Neural cell (in vitro differentiated cells): ENCODE results near the gene PLCL2. TPM values are rescaled to one million over a fixed set of nuclear protein-coding genes. Genes with fewer than 3 reads are reported as not detected.

Source experiments
- H2AFZ ChIP-seq: fragments of 200-600, 300-800 bp; sonication (generic), shearing (Covaris generic); 2 replicates; pipeline ENCODE4 v1.6.0; 2014; ENCODE audit warnings: low read depth, mild to moderate bottlenecking, antibody characterized with exemption, low read length, moderate library complexity
- H3F3A ChIP-seq: fragments of 200-600 bp; shearing (Covaris generic); 2 replicates; pipeline ENCODE4 v1.6.1; 2016; ENCODE audit warnings: mild to moderate bottlenecking, moderate library complexity, mixed read lengths, antibody characterized with exemption, low read length; ENCODE audit not compliant: insufficient read depth, poor library complexity, severe bottlenecking
- H3K27ac ChIP-seq: fragments of 200-600, 300-800 bp; sonication (generic), shearing (Covaris generic); 2 replicates; pipeline ENCODE4 v1.5.1; 2014; ENCODE audit warnings: mild to moderate bottlenecking, low read length, moderate library complexity
- H3K27me3 ChIP-seq: fragments of 300-800, 200-600 bp; sonication (generic), shearing (Covaris generic); 2 replicates; pipeline ENCODE4 v1.6.0; 2014; ENCODE audit warnings: mild to moderate bottlenecking, low read depth, low read length, moderate library complexity; ENCODE audit not compliant: insufficient read depth
- H3K36me3 ChIP-seq: fragments of 300-800, 200-600 bp; sonication (generic), shearing (Covaris generic); 2 replicates; pipeline ENCODE4 v1.5.1; 2014; ENCODE audit warnings: mild to moderate bottlenecking, antibody characterized with exemption, low read length, moderate library complexity; ENCODE audit not compliant: insufficient read depth
- H3K4me2 ChIP-seq: fragments of 300-800, 200-600 bp; sonication (generic), shearing (Covaris generic); 2 replicates; pipeline ENCODE4 v1.6.0; 2014; ENCODE audit warnings: mild to moderate bottlenecking, low read length
- H3K4me3 ChIP-seq: fragments of 300-800, 200-600 bp; sonication (generic), shearing (Covaris generic); 2 replicates; pipeline ENCODE4 v1.5.1; 2014; ENCODE audit warnings: mild to moderate bottlenecking, low read length, moderate library complexity
- H3K79me2 ChIP-seq: fragments of 200-600 bp; shearing (Covaris generic); replicated peaks from 2 replicates; pipeline ENCODE4 v1.6.0; 2014; ENCODE audit warnings: mild to moderate bottlenecking, low read length, moderate library complexity; ENCODE audit not compliant: insufficient read depth
- H3K9ac ChIP-seq: fragments of 300-800, 200-600 bp; sonication (generic), shearing (Covaris generic); 2 replicates; pipeline ENCODE4 v1.6.1; 2016; ENCODE audit warnings: mild to moderate bottlenecking, low read length, mixed read lengths
- H3K9me2 ChIP-seq: fragments of 200-600 bp; shearing (Covaris generic); 2 replicates; pipeline ENCODE4 v1.6.1; 2016; ENCODE audit warnings: mild to moderate bottlenecking, low read length, mixed read lengths; ENCODE audit not compliant: insufficient read depth
- H3K9me3 ChIP-seq: fragments of 200-600, 300-800 bp; sonication (generic), shearing (Covaris generic); 2 replicates; pipeline ENCODE4 v1.6.1; 2016; ENCODE audit warnings: mild to moderate bottlenecking, mixed run types, low read length, moderate library complexity, mixed read lengths
- H4K20me1 ChIP-seq: fragments of 200-600 bp; shearing (Covaris generic); 2 replicates; pipeline ENCODE4 v1.6.1; 2016; ENCODE audit warnings: mild to moderate bottlenecking, mixed run types; ENCODE audit not compliant: insufficient read depth
- CTCF ChIP-seq: fragments of 450-650 bp; IDR thresholded peaks from 2 replicates; pipeline ENCODE4 v1.5.1; 2014; ENCODE audit warnings: antibody characterized with exemption, mild to moderate bottlenecking, moderate library complexity; ENCODE audit not compliant: poor library complexity, severe bottlenecking
- EP300 ChIP-seq: fragments of 450-650 bp; conservative IDR thresholded peaks from 2 replicates; pipeline ENCODE4 v1.6.1; 2014; ENCODE audit warnings: antibody characterized with exemption, mild to moderate bottlenecking, moderate library complexity; ENCODE audit not compliant: poor library complexity, severe bottlenecking
- EZH2 ChIP-seq: fragments of 200-600, 300-800 bp; shearing (Covaris generic), sonication (generic); IDR thresholded peaks from 2 replicates; pipeline ENCODE4 v1.6.1; 2014; ENCODE audit warnings: antibody characterized with exemption, low read length, borderline replicate concordance, mild to moderate bottlenecking; ENCODE audit not compliant: insufficient read depth, poor library complexity, severe bottlenecking
- MXI1 ChIP-seq: fragments of 450-650 bp; conservative IDR thresholded peaks from 2 replicates; pipeline ENCODE4 v1.6.1; 2014; ENCODE audit warnings: antibody characterized with exemption, mild to moderate bottlenecking; ENCODE audit not compliant: poor library complexity, severe bottlenecking
- POLR2AphosphoS5 ChIP-seq: IDR thresholded peaks from 2 replicates; pipeline ENCODE4 v1.6.1; 2012
- RAD21 ChIP-seq: fragments of 450-650 bp; conservative IDR thresholded peaks from 2 replicates; pipeline ENCODE4 v1.6.1; 2014; ENCODE audit warnings: antibody characterized with exemption, mild to moderate bottlenecking, moderate library complexity
- REST ChIP-seq: IDR thresholded peaks from 2 replicates; pipeline ENCODE4 v1.6.1; 2012; ENCODE audit warnings: borderline replicate concordance
- SMC3 ChIP-seq: fragments of 450-650 bp; conservative IDR thresholded peaks from 2 replicates; pipeline ENCODE4 v1.6.1; 2014; ENCODE audit warnings: antibody characterized with exemption, mild to moderate bottlenecking, moderate library complexity; ENCODE audit not compliant: poor library complexity
- TAF1 ChIP-seq: IDR thresholded peaks from 2 replicates; pipeline ENCODE4 v1.6.1; 2012; ENCODE audit warnings: low read depth
- polyA plus RNA-seq: library from polyadenylated mRNA; depleted of rRNA; stranded (reverse); fragments of >200 nt; gene quantifications from 2 replicates; pipeline ENCODE4 v1.2.3, GENCODE V29; 2014

Gene PLCL2
- polyA plus RNA-seq, 1 donor from 2014 or later, result 69.8 TPM

DNA sequence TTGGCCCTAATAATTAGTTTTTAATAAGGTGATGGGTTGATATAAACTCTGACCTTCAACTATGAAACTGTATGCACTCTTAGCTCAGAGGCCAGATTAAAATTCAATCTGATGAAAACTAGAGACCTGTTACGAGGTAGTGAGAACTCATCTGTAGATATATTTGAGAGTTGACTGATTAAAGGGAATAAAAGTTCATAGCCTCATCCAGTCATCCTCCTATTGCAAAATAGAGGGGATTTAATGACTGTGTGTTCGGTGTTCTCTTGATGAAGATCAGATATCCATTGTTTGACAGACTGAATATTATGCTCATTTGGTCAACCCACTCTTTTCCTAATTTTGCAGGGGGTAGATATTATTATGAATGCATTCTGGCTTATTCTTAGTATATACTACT is 23.3 kb upstream of the PLCL2 start:
- H3K27ac ChIP-seq, result no peak overlapping the region
- no peaks in the 10 kb centered on the region for H3K9me3 ChIP-seq
- H3K9me2 ChIP-seq, result no peaks in the 10 kb centered on the region
- no peaks in the 10 kb centered on the region for H3K79me2 ChIP-seq
- no peak overlapping the region for H3K4me3 ChIP-seq
- no peak overlapping the region for H2AFZ ChIP-seq
- no peaks in the 10 kb centered on the region for H4K20me1 ChIP-seq
- TF ChIP-seq RAD21, result no peak
- TF ChIP-seq MXI1, result no peak
- TF ChIP-seq EP300, result no peak
- no peak for TF ChIP-seq SMC3
- no peak for TF ChIP-seq CTCF
- no peak for TF ChIP-seq TAF1
- TF ChIP-seq EZH2, result no peak
- TF ChIP-seq POLR2AphosphoS5, result no peak
- TF ChIP-seq REST, result no peak
- no peaks in the 10 kb centered on the region for H3K36me3 ChIP-seq
- H3K9ac ChIP-seq, result no peak overlapping the region
- no peaks in the 10 kb centered on the region for H3F3A ChIP-seq
- H3K27me3 ChIP-seq, result no peaks in the 10 kb centered on the region
- no peak overlapping the region for H3K4me2 ChIP-seq

DNA sequence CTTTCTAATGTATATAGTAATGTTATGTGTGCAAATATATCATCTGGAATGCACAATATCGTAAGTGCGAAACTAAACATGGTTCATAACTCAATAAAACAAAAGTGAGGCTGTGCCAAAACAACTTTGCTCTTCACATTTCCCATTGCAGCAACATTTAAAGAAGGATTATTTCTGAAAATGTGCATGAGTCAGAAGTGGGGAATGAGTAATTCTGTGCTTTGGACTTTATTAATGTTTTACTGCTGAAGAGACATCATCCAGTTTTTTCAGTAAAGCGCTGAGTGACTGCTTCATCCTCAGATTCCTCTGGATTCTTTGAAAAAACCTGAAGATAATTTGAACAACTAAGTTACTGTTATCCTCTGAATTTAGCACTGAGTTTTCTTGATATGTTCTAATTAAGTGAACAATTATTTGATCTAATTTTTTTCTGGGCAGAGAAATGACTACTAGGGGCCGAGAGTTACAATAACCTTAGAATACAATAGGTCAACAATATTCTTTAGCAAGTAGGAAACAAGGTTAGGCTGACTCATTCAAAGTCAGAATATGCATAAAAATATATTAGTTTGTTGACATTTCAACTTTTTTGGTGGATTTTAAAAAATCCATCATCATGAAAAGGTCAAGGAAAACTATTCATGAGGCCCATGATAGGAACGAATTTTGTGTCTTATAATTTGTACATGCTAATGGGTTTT is 20.0 kb upstream of the PLCL2 start:
- H3K36me3 ChIP-seq, result no peaks in the 10 kb centered on the region
- no peaks in the 10 kb centered on the region for H3K27me3 ChIP-seq
- no peaks in the 10 kb centered on the region for H3F3A ChIP-seq
- no peak for TF ChIP-seq EP300
- TF ChIP-seq SMC3, result no peak
- TF ChIP-seq TAF1, result no peak
- no peak for TF ChIP-seq REST
- no peak for TF ChIP-seq RAD21
- TF ChIP-seq MXI1, result no peak
- no peak for TF ChIP-seq EZH2
- H3K9me2 ChIP-seq, result no peaks in the 10 kb centered on the region
- no peak overlapping the region for H3K9ac ChIP-seq
- H3K4me3 ChIP-seq, result no peak overlapping the region
- no peak overlapping the region for H2AFZ ChIP-seq
- H3K4me2 ChIP-seq, result no peak overlapping the region
- no peaks in the 10 kb centered on the region for H3K9me3 ChIP-seq
- no peaks in the 10 kb centered on the region for H4K20me1 ChIP-seq
- H3K79me2 ChIP-seq, result no peaks in the 10 kb centered on the region
- H3K27ac ChIP-seq, result no peak overlapping the region
